Middle frontal gyrus (tissue), 1 donor: ENCODE data around the gene DCT.
"Not testable (repeated sequence)": the region's sequence is repeated elsewhere in the genome, so short reads cannot be mapped to it uniquely, and the experiment has no call there.

Experiments
- DNase-seq: peaks from one replicate; pipeline ENCODE4 v3.0.0-alpha.2; 2015; ENCODE audit warnings: low spot score; ENCODE audit errors: extremely low spot score

Gene DCT

DNA sequence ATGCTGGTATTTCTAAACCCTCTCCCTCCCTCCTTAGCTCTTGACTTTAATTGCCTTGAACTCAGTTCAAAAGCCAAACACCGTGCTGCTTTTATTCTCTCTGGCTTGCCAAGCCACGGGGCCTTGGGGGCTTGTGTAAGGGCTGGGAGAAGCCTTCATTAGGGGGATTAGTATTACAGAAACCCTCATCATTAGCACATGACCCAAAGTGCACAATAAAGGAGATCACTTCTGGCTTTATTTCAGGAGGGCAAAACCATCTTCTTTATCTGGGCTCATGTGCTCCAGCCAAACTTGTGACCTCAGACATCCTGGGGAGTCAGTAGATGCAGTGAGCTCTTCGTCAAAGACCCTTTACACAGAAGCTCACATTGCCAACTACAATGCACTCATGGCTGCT lies at the start of gene DCT:
TSS of gene DCT (minus strand) at position 67 of the 400 bp plus-strand sequence. CDS start 427 bp downstream, outside the sequence.
- no peak for DNase-seq

DNA sequence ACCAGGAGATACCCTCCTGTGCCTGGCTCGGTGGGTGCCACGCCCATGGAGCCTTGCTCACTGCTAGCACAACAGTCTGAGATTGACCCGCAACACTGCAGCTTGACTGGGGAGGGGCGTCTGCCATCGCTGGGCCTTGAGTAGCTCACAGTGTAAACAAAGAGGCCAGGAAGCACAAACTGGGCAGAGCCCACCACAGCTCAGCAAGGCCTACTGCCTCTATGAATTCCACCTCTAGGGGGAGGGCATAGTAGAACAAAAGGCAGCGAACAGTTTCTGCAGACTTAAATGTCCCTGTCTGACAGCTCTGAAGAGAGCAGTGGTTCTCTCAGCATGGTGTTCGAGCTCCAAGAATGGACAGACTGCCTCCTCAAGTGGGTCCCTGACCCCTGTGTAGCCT lies 47.5 kb upstream of the DCT start:
- DNase-seq: not testable (repeated sequence)

DNA sequence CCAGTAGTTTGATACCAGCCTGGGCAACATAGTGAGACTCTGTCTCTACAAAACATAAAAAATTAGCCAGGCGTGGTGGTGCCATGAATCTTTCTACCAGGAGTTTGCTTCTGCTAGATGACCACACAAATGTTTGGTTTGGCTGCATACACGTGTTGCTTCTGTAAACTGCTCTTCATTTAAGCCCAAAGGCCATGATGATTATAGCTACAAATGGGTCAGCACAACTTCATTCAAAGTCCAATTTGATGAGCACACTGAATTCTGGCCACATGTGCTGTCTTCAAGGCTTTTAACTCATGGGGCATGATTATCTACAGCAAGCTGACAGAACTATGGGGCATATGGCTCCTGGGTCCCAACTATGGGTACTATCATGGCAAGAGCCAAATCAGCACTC lies 46.3 kb upstream of the DCT start:
- no peak for DNase-seq

DNA sequence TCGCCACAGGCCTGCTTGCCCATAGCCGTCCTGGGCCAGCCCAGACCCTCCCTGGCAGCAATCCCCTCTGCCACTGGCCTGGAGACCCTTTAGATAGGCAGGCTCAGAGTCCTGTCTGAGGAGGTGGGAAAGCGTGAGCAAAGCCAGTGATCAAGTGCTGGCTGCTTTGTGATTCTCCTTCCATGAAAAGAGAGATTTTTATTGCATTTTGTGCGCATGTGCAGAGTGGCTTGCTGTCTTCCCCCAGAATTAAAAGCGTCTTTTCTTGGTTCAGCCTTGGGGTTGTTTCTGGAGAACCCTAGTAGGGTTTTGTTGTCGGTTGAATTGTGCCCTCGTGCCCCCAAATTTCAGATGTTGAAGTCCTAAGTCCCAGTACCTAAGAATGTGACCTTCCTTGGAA lies 44.9 kb upstream of the DCT start:
- DNase-seq: no peak

DNA sequence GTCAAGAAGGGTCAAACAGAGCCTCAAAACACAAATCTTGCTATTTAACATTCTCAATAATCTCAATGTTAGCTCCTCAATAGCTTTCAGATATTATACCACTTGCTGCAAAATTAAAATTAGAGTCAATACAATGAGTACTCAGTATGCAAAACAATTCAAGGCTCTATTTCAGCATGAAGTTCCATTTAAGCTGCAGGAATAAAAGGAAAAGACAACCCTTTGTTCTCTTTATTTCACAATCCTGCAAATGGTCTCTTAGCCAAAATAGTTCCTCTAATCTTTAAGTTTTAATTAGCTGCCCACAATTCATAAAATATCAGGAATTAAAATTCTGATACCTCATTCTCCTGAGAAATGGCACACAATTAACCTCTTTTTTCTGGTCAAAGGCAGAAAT lies 40.5 kb upstream of the DCT start:
- no peak for DNase-seq

DNA sequence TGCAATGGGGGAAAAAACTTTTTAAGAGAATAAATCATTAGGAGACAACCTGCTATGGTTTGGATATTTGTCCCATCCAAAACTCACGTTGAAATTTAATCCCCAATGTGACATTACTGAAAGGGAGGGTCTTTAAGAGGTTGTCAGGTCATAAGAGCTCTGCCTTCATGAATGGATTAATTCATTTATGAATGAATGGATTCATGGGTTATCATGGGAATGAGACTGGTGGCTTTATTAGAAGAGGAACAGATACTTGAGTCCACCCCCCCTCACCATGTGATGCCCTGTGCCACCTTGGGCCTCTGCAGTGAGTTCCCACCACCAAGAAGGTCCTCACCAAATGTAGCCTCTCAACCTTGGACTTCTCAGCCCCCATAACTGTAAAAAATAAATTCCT lies 37.0 kb upstream of the DCT start:
- DNase-seq: no peak

DNA sequence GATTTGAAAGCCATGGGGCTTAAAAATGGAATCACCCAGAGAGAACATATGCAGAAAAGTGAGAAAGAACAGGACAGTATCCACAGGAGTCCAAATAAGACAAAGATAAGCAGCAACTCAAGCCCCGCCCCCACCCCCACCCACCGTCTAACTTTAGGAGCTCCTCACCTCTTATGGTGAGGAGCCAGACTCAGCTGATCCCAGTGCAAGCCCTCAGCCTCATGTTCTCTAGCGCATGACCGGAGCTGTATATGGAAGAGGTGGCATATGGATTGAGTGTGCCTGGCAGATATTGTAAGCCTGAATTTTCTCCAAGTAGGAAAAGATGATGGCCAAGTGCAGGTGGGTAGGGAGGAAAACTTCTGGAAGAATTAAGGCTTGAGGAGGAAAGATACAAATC lies 36.4 kb upstream of the DCT start:
- DNase-seq: no peak

DNA sequence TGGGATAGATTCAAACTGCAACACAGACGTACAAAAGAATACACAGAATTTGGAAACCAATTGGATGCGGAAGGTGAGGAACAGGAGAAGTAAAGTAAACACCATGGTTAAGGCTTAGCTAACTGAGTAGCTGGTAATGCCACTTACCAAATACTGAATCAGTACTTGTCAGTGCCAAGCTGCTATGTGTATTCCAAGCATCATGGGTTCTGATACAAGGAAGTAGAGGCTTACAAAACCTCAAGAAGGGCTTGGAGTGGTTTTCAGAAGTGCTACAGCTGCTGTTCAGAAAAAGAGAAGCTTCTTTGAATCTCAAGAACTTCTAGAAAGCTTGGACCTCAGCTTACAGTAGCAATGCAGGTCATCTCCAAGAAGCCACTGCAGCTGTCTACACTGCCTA lies 35.9 kb upstream of the DCT start:
- DNase-seq: no peak

DNA sequence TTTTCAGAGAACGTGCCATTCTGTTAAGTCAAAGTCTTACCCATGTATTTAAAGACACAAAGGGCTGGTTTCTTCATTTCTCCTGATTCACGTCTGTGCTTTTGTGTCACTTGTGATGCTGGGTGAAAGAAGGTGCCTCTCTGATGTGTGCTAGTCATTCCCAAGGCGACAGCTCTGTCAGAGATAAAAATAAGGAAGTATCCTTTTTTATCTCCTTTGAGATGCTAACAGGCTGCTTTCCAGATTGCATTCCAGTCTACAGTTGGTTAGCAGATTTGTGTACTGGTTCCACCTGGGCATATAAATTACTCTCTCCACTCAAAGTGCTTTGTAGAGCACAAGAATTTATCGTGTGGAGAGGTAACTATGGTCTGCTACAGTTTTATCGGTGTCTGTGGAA lies 33.5 kb upstream of the DCT start:
- DNase-seq: no peak

DNA sequence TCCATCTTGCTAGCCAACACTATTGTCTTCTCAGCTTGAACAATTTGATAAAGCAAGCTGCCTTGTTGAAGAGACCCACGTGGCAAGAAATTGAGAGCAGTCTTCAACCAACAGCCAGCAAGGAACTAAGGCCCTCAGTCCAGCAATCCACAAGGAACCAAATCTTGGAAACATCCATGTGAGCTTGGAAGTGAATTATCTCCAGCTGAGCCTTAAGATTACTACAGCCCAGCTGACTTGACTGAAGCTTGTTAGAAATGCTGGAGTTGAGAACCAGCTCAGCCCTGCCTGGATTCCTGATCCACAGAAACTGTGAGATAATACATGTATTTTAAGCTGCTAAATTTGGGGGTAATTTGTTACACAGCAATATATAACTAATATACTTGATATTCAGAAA lies 26.2 kb upstream of the DCT start:
- no peak for DNase-seq

DNA sequence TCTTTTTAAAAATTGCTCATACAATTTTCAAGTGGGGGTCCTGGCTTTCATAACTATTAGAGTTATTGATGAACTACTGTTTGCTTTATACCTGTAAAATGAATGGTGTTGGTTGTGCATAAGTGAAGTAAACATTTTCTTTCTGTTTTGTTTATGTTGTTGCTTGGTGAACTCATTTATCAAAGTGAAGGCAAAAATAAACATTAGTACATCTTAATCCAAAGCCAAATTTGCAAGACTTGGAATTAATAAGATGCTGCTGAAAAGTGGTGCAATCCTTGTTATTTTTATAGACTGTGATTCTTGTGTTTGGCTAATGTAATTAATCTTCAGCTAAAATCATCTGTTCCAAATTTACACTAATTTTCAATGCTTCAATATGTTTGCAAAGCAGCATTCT lies 24.4 kb upstream of the DCT start:
- DNase-seq: no peak

DNA sequence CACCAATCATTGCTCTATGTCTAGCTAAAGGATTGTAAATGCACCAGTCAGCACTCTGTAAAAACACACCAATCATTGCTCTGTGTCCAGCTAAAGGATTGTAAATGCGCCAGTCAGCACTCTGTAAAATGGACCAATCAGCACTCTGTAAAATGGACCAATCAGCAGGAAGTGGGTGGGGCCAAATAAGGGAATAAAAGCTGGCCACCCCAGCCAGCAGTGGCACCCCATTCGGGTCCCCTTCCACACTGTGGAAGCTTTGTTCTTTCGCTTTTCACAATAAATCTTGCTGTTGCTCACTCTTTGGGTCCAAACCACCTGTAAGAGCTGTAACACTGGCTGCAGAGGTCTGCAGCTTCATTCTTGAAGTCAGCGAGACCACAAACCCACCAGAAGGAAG lies 19.3 kb upstream of the DCT start:
- DNase-seq: not testable (repeated sequence)

DNA sequence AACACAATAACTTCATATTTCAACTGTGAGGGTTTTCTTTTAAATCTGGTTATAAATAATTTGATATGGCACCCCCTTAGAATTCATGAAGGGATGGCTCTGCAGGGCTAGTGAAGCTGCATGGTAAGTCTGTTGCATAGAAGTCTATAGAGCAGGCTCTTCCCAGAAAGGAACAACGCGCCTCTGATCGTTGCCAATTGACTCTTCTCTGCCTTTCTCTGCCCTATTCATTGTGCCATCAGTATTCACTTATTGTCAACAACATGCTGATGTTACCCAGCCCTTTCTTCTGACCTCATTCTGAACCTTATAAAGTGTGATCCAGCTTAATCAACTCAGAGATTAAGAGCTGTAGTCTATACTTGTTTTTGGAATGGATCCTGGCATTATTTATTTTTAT lies 16.3 kb upstream of the DCT start:
- DNase-seq: no peak

DNA sequence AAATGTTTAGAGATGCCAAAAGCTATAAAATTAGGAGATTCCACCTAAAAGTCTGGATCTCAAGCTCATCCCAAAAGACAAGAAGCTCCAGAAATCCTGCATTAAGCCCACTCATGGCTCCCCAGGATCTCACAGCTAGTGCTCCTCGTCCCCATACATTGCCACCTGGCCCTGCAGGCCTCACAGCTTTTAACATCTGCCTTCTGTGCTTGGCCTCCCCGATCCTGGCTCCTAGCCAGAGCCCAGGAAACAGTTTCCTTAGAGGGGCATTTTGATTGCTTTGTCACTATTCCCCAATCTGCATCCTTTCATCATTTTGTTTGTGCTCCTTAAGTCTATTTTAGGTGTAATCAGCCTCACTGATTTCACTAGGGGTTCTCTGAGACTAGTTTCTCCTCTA lies 14.5 kb upstream of the DCT start:
- DNase-seq: no peak

DNA sequence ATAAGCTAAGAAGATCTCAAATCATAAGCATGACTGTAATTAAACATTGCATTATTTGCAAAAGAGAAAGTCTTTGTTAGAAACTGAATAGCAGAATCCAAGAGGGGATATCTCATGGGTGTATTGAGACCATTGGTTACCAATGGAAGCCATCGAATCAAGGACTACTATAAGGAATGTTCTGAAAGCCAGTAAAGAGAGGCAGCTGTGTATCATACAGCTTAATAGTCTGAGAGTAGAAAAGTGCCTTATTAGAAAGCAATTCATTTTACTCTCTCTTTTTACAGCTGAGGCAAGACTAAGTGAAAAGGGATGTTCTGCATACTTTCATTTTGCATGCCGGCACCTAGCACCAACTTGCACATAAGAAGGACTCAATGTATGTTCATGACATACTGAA lies 7.6 kb upstream of the DCT start:
- no peak for DNase-seq

DNA sequence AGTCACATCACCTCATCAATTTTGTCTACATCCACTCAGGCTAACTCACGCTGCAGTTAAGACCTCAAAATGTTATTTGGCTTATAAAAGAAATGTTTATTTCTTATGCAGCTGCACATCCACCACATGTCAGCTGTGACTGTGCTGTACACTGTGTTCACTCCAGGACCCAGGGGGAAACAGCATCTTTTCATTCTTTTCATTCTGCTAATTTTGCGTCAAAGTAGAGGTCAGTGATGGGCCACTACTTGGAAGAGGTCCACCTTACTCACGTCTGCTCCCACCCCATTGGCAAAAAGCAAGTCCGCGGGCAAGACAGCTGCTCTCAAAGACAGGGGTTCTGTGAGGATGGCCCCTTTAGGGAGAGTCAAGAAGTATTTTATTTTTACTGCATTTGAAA lies 4.5 kb upstream of the DCT start:
- no peak for DNase-seq

DNA sequence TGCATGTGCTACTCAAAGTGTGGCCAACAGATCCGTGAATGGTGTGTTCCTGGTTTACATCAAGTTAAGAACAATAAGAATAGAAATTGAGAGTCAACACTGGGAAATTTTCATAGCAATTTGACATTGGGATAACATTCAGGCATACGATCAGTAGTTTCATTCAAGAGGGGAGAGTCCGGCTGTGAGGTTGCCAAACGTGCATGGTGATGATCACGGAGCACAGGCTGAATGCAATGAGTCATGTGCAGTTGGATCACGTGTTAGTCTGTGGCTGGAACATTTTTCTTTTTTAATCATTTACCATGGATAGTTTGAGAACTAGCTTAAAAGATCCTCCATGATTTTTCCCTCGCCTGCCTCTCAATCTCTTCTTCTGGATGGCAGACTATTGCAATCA lies 2.5 kb upstream of the DCT start:
- DNase-seq: no peak

DNA sequence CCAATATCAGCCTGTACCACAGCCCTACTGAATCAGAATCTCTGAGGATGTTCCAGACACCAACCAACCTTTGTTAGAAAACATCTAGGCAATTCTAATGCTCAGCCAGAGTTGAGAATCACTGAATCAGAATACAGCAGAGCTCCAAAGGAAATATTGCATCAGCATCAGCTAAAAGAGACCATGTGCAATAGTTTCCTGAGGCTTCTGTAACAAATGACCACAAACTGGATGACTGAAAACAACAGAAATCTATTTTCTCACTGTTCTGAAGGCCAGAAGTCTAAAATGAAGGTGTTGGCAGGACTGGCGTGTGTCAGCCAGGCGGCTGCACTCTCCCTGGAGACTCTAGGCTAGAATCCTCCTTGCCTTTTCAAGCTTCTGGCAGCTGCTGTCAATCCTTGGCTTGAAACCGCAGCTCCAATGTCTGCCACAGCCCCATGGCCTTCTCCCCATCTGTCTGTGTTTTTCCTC lies 1.2 kb upstream of the DCT start:
- DNase-seq: no peak

DNA sequence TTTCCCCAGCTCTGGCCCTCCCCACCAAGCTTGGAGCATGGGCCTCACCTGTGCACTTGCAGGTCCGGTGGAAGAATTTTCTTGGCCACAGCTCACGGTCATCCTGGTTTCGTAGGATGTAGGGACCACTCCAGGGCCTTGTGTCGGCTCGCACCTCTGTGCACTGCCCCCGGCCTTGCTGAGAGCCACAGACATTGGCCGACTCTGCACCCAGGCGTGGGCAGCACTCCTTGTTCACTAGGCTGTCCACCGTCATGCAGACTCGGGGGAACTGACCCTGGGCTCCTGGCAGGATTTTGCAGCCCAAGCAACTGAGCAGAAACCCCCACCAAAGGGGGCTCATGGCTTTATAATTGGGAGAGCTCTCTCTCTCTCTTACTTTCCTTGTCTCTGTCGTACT lies 569 bp downstream of the DCT start:
- DNase-seq: no peak

DNA sequence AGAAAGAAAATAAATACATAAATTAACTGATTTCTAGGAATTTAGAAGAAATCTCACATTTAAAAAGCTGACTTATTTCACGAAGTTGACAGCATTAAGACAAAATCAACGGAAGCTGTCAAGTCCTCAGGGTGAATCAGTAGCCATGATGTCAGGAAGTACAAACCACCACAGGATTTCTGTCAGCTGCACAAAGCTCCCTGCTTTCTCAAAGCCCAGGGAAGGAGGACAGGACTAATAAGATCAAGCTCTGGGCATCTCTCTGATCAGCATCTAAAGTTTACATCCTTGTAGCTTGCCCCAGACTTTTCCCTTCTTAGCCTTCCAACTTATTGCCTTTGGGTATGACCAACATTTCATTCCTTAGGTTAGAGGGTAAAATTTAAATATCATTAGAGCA lies 9.4 kb downstream of the DCT start:
- DNase-seq: no peak

DNA sequence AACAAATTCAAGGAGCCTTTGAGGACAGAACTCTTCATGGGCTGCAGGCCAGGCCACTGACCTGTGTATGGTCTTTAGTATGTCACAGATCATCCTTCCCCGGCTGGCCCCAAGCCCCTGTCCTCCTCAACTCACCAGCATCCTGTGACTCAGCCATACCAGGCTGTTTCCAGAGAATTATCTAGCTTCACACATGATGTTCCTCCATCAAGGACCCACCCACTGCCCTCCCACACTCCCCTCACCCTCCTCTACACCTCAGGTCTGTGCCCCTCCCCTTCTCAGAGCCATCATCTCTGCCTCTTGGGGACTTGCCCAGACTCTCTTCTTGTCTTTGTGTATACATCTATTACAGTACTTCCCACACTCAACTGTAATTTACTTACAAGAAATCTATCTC lies 14.7 kb downstream of the DCT start:
- no peak for DNase-seq

DNA sequence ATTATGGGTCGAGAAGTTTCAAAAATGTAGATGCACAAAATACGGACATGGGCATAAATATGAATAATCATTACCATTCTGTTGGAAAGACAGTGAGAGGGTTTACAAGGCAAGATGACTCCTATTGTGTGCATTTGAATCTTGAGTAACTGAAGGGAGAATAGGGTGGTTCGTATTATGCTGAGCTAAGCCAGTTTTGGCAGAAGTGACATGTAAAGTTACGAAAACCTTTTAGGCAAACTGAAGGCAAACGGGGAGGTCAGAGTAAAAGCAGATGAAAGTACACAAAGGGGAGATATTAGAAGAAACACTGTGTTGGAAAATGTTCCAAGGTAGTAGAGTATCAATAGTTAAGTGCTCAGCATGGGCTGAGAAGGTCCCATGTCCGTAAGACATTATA lies 16.8 kb downstream of the DCT start:
- DNase-seq: no peak

DNA sequence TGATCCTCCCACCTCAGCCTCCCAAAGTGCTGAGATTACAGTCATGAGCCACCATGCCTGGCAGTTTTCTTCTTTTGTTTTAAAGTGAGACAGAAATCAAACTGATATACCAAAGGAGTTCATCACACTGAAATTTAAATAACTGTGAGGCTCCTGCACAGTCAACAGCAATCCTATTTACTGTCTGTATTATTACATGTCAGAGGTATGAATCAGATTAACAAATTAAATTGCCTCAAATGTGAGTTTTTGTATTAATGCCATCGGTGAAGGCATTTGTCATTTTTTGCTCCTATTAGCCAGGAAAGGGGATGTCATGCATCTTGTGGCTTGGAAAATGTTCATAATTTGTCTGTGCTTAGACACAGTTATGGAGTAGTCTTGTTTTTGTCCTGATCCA lies 20.4 kb downstream of the DCT start:
- DNase-seq: no peak

DNA sequence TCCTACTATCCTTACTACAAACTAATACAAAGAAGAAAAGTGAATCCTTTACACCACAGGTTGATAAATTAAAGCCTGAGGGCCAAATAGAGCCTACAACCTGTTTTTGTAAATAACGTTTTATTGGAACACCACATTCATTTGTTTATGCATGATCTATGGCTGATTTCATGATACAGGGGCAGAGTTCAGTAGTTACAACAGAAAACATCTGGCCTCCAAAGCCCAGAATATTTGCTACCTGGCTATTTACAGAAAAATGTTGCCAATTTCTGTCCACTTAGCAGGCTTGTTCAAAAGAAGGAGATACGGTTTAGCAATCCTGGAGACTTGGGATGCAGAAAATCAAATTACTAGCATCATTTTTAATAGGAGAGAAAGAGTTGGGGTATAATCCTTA lies 24.1 kb downstream of the DCT start:
- DNase-seq: no peak

DNA sequence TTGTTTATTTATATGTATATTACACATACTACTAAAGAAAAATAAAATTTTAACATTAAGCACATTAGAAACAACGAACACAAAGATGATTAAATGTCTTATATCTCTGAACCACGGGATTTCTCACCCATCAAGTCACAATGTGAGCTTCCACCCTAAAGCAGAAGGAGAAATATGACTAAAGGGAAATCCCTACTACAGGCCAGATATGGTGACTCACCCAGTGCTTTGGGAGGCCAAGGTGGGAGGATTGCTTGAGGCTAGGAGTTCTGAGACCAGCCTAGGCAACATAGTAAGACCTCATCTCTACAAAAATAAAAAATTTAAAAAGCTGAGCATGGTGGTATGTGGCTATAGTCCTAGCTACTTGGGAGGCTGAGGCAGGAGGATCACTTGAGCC lies 24.6 kb downstream of the DCT start:
- no peak for DNase-seq
